Measurements from ENCODE around the gene RIC1. TPM values are rescaled to one million over a fixed set of nuclear protein-coding genes. Genes with fewer than 3 reads are reported as not detected.

Gene RIC1
- total RNA-seq, 1 donor from 2014 or later = 40.7 TPM

DNA sequence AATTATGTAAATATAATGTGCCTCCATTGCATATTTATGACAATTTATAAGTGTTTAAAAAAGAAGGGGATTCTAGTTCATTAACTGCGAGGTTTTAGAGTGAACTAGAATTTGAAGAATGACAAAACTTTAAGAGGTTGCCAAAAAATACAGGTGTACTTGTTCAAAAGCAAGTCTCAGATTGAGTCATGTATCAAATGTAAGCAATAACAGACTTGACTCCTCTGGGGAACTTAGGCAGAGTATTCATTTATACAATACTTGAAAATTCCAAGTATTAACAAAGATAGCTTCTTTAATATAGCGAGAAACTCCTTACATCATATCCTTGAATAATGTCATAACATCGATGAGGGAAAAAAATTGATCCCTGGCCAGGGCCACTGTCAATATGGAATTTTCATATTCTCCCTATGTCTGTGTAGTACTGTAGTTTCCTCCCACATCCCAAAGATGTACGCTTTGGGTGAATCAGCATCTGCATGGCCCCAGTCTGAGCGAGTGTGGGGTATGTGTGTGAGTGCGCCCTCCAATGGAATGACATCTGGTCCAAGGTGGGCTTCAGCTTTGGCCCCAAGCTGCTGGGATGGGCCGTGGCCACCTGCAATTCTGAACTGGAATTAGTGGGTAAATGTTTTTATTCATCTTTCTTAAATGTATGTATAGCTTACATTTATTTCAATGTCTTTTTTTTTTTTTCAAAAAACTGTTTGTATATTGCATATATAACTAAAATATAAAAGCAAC is 70.1 kb downstream of the RIC1 start:
- TF ChIP-seq, protein P1, sequence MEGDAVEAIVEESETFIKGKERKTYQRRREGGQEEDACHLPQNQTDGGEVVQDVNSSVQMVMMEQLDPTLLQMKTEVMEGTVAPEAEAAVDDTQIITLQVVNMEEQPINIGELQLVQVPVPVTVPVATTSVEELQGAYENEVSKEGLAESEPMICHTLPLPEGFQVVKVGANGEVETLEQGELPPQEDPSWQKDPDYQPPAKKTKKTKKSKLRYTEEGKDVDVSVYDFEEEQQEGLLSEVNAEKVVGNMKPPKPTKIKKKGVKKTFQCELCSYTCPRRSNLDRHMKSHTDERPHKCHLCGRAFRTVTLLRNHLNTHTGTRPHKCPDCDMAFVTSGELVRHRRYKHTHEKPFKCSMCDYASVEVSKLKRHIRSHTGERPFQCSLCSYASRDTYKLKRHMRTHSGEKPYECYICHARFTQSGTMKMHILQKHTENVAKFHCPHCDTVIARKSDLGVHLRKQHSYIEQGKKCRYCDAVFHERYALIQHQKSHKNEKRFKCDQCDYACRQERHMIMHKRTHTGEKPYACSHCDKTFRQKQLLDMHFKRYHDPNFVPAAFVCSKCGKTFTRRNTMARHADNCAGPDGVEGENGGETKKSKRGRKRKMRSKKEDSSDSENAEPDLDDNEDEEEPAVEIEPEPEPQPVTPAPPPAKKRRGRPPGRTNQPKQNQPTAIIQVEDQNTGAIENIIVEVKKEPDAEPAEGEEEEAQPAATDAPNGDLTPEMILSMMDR (IDR thresholded peaks at IDR 0.05) = no peak

DNA sequence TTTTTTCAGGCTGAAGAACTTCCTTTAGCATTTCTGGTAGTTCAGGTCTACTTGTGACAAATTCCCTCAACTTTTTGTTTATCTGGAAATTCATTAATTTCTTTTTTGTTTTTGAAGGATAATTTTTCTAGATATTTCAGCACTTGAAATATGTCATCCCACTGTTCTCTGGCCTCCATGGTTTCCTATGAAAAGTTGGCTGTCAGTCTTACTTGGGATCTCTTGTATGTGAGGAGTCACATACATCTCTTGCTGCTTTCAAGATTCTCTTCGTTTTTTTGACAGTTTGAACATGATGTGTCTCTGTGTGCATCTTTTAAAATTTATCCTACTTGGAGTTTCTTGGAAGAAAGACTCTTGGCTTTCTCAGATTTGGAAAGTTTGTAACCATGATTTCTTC is 79.5 kb downstream of the RIC1 start:
- peaks cover 24% of the 10 kb centered on the region for H3K36me3 Mint-ChIP-seq (ENCODE audit: low read depth)
- DNase-seq (ENCODE audit: low spot score) = no peak
- TF ChIP-seq, protein P1 (IDR thresholded peaks at IDR 0.05) = no peak
- H3K27ac Mint-ChIP-seq (ENCODE audit: unreplicated experiment) = no peak overlapping the region
- peaks cover 17% of the 10 kb centered on the region for H3K4me1 Mint-ChIP-seq (ENCODE audit: low read depth)
- H3K27me3 Mint-ChIP-seq (ENCODE audit: low read depth) = no peaks in the 10 kb centered on the region
- H3K9me3 Mint-ChIP-seq (ENCODE audit: low read depth) = peaks cover 23% of the 10 kb centered on the region
- no peak overlapping the region for H3K4me3 Mint-ChIP-seq (ENCODE audit: unreplicated experiment)

More for the DNA sequence above, 70.1 kb downstream of the RIC1 start:
- Mint-ChIP-seq H3K36me3 (ENCODE audit: low read depth) (peaks cover 11% of the 10 kb centered on the region), H3K4me1 (ENCODE audit: low read depth) (peaks cover 39% of the 10 kb centered on the region), H3K4me3 (ENCODE audit: unreplicated experiment) (no peak overlapping the region), H3K27me3 (ENCODE audit: low read depth) (no peaks in the 10 kb centered on the region), H3K27ac (ENCODE audit: unreplicated experiment) (peak overlapping the region; percentile 6), H3K9me3 (ENCODE audit: low read depth) (no peaks in the 10 kb centered on the region)
- no peak for DNase-seq (ENCODE audit: low spot score)

DNA sequence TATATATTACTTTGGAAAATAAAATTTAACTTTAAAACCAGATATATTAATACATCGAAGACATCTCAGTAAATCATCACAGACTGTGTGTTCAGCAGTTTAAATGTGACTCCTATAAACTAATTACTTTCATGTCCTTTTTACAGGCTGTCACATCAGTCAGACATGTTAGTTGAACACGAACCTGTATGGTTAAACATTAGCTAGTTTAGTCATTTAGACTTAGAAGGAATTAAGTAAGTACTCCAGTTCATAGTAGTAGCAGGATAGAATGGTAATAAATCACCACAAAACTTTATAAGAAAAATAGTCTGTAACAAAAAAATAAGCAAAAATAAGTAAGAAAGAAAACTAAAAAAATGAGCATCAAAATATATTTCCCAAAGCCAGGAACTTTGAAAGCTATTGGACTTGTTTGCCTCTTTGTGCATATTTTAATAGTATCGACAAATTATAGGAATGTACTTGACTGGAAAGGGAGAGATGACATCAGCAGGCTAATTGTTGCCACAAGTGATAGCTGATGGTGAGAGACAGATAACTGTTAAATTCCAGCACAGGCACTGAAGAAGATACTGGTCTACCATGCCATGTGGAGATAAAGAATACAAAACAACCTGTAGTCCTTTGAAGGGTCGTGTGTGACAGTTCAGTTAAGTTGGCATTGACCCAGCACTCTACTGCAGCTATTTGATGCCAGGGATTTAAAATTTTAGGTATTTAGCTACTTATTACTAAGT is 83.9 kb downstream of the RIC1 start:
- peak overlapping the region; percentile 55 for H3K27ac Mint-ChIP-seq (ENCODE audit: unreplicated experiment)
- TF ChIP-seq, protein P1 (IDR thresholded peaks at IDR 0.05) = no peak
- peaks cover 22% of the 10 kb centered on the region for H3K9me3 Mint-ChIP-seq (ENCODE audit: low read depth)
- no peak overlapping the region for H3K4me3 Mint-ChIP-seq (ENCODE audit: unreplicated experiment)
- DNase-seq (ENCODE audit: low spot score) = no peak
- peaks cover 31% of the 10 kb centered on the region for H3K36me3 Mint-ChIP-seq (ENCODE audit: low read depth)
- no peaks in the 10 kb centered on the region for H3K27me3 Mint-ChIP-seq (ENCODE audit: low read depth)
- peaks cover 44% of the 10 kb centered on the region for H3K4me1 Mint-ChIP-seq (ENCODE audit: low read depth)

DNA sequence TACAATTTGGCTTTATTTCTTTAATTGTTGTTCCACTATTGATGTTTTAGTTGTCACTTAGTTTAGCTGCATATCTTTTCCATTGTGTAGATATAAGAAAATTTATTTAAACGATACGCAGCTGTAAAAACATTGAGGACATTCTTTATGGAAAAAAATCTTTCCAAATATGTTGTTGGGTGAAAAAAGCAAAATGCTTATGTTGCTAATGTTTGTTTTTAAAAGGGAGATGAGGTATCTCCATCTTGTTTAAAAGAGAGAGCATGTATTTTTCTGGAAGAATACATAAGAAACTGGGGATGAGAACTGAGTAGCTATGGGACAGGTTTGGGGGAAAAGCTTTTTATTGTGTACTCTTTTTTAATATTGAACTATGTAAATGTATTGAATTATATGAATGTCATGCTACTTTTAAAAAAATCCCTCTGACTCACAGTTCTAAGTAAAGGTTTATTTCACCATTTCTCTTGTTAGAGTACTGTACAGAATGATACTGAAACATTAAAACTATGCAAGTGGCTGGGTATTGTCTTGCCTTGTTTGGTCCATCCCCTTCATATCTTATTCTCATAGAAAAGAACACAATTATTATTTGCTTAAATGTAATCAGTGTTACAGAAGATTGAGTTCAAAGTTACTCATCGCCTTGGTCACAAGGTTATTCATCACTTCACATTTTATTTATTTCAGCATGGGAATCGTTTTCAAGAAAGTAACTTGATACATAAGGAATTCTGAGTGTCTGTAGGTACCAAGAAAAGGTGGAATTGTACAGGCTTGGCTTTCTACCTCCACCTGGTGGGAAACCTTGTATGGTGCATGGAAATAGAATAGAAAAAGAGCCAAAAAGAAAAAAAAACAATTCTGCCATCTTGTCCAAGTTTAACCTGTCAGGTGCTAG is 85.8 kb downstream of the RIC1 start:
- peaks cover 4% of the 10 kb centered on the region for H3K9me3 Mint-ChIP-seq (ENCODE audit: low read depth)
- H3K27me3 Mint-ChIP-seq (ENCODE audit: low read depth) = no peaks in the 10 kb centered on the region
- peak overlapping the region; percentile 81 for H3K27ac Mint-ChIP-seq (ENCODE audit: unreplicated experiment)
- TF ChIP-seq, protein P1 (IDR thresholded peaks at IDR 0.05) = peak; percentile 78
- H3K4me3 Mint-ChIP-seq (ENCODE audit: unreplicated experiment) = no peak overlapping the region
- peaks cover 58% of the 10 kb centered on the region for H3K4me1 Mint-ChIP-seq (ENCODE audit: low read depth)
- H3K36me3 Mint-ChIP-seq (ENCODE audit: low read depth) = peaks cover 19% of the 10 kb centered on the region
- DNase-seq (ENCODE audit: low spot score) = no peak

Measured in chondrocyte (in vitro differentiated cells).